Endothelial cell of umbilical vein (primary cell): ENCODE measurements around the gene KCTD5.

Experiments
- CTCF ChIP-seq, 2 donors: IDR thresholded peaks; 1 replicate in 1 of 2; 2 replicates in 1 of 2; pipeline ENCODE4 v1.5.1; 2011; ENCODE audit warnings: low read length in 2 of 2, mild to moderate bottlenecking in 2 of 2, moderate library complexity in 2 of 2, control low read depth in 1 of 2, inconsistent platforms in 1 of 2, low read depth in 1 of 2; ENCODE audit not compliant: insufficient read depth in 1 of 2; ENCODE audit errors: extremely low read depth in 1 of 2
- EZH2 ChIP-seq: IDR thresholded peaks from 2 replicates; pipeline ENCODE4 v1.6.1; 2012; ENCODE audit warnings: borderline replicate concordance, low read depth, mild to moderate bottlenecking, moderate library complexity, low read length, inconsistent platforms; ENCODE audit not compliant: severe bottlenecking
- FOS ChIP-seq: IDR thresholded peaks from 2 replicates; pipeline ENCODE4 v1.6.1; 2011; ENCODE audit warnings: mild to moderate bottlenecking, low read length, moderate library complexity, borderline replicate concordance; ENCODE audit not compliant: insufficient read depth
- GATA2 ChIP-seq: IDR thresholded peaks from 2 replicates; pipeline ENCODE4 v1.7.0; 2011; ENCODE audit warnings: low read depth, mild to moderate bottlenecking, moderate library complexity, mixed read lengths, low read length; ENCODE audit not compliant: insufficient read length, insufficient read depth
- JUN ChIP-seq: IDR thresholded peaks from 2 replicates; pipeline ENCODE4 v1.6.1; 2011; ENCODE audit warnings: borderline replicate concordance, low read depth; ENCODE audit not compliant: insufficient read length, insufficient read depth
- MAX ChIP-seq: IDR thresholded peaks from 2 replicates; pipeline ENCODE4 v1.6.1; 2011; ENCODE audit not compliant: insufficient read depth, insufficient read length
- MYC ChIP-seq: IDR thresholded peaks from one replicate; pipeline ENCODE4 v1.6.1; 2011; ENCODE audit warnings: mild to moderate bottlenecking, low read depth, low read length
- POLR2A ChIP-seq: IDR thresholded peaks from 2 replicates; pipeline ENCODE4 v1.6.1; 2012; ENCODE audit warnings: low read depth, mild to moderate bottlenecking, control low read depth, low read length
- POLR2AphosphoS5 ChIP-seq: IDR thresholded peaks from 2 replicates; pipeline ENCODE4 v1.6.1; 2012; ENCODE audit warnings: low read depth, mild to moderate bottlenecking, control low read depth, low read length, moderate library complexity; ENCODE audit not compliant: insufficient read depth

- TF ChIP-seq CTCF (IDR thresholded peaks at IDR 0.05; ENCODE audit: extremely low read depth in 1 of 2, insufficient read depth in 1 of 2, low read depth in 1 of 2, low read length in 2 of 2) (no peak), POLR2A (no peak), MYC (no peak), JUN (no peak), EZH2 (no peak), MAX (no peak), POLR2AphosphoS5 (no peak), FOS (no peak), GATA2 (no peak)
Measured at GRCh38 chr16:2719328-2720063, 37.2 kb downstream of the KCTD5 start.
